GM10248 (cell line): ENCODE data around the gene F2R.
A peak's percentile ranks its signal among the peaks of the same experiment; 100 is the strongest.

ENCODE experiments used
- CTCF ChIA-PET: fragments of 300-600 bp; sonication (Branson Sonifier 250); formaldehyde crosslinking; extraction: SDS; loops from one replicate; lab custom pipeline; 2021; ENCODE audit warnings: antibody characterized with exemption; lab: Yijun Ruan, JAX
- POLR2A ChIA-PET: fragments of 350-650 bp; sonication (Branson Sonifier 250); formaldehyde crosslinking; extraction: SDS; loops from one replicate; lab custom pipeline; 2020; ENCODE audit warnings: antibody characterized with exemption; lab: Yijun Ruan, JAX
- DNase-seq: peaks from one replicate; pipeline ENCODE4 v3.0.0; 2012; ENCODE audit errors: extremely low spot score
- CTCF ChIP-seq: IDR thresholded peaks from 2 replicates; pipeline ENCODE4 v1.5.1; 2012; ENCODE audit warnings: mild to moderate bottlenecking, low read depth; ENCODE audit errors: extremely low read depth, missing control alignments, control extremely low read depth

Gene F2R

GRCh38 chr5:76718880-76719279, 3.0 kb downstream of the F2R start:
- ChIA-PET CTCF (interaction anchor here (1.0 to 2.7 kb wide), 3 partner anchors 11 to 56 kb away, joined by 3 to 14 read pairs (median 5); no protein-coding TSS in a partner anchor), POLR2A (no interaction called here)
- TF ChIP-seq CTCF: no peak
- no peak for DNase-seq

- POLR2A ChIA-PET: interaction anchor here (0.5 to 0.6 kb wide), 2 partner anchors 16 to 1039 kb away, joined by 3 to 5 read pairs; no protein-coding TSS in a partner anchor
- DNase-seq: peak; percentile 62
- CTCF ChIA-PET: interaction anchor here (1.0 to 2.8 kb wide), 6 partner anchors 15 to 317 kb away, joined by 3 to 14 read pairs (median 3); no protein-coding TSS in a partner anchor
- TF ChIP-seq CTCF: no peak
These were observed 5.2 kb downstream of the F2R start for GRCh38 chr5:76720988-76721569.

- TF ChIP-seq CTCF: no peak
- ChIA-PET POLR2A (no interaction called here), CTCF (interaction anchor here (0.8 to 1.3 kb wide), 3 partner anchors 13 to 51 kb away, joined by 3 to 5 read pairs (median 3); no protein-coding TSS in a partner anchor)
- no peak for DNase-seq
These were observed 7.3 kb downstream of the F2R start for GRCh38 chr5:76723266-76723665.

GRCh38 chr5:76723906-76724305, 8.0 kb downstream of the F2R start:
- ChIA-PET POLR2A (no interaction called here), CTCF (interaction anchor here (1.3 kb wide), 1 partner anchor 51 kb away, joined by 5 read pairs; no protein-coding TSS in a partner anchor)
- no peak for TF ChIP-seq CTCF
- DNase-seq: no peak

GRCh38 chr5:76724871-76725270, 8.9 kb downstream of the F2R start:
- POLR2A ChIA-PET: no interaction called here
- TF ChIP-seq CTCF: no peak
- no peak for DNase-seq
- CTCF ChIA-PET: no interaction called here

GRCh38 chr5:76728965-76729364, 13.0 kb downstream of the F2R start:
- CTCF ChIA-PET: interaction anchor here (0.6 kb wide), 1 partner anchor 843 kb away, joined by 3 read pairs; no protein-coding TSS in a partner anchor
- TF ChIP-seq CTCF: no peak
- DNase-seq: no peak
- POLR2A ChIA-PET: no interaction called here
